Upper lobe of right lung (tissue), 1 donor: ENCODE data around the gene LPP. TPM values are rescaled to one million over a fixed set of nuclear protein-coding genes. Genes with fewer than 3 reads are reported as not detected.

Experiments
- ATAC-seq: fragments of 200-7000 bp; cut with Tn5 transposase; one replicate; pipeline ENCODE4 v1.9.1; 2020; ENCODE audit warnings: mild to moderate bottlenecking, moderate library complexity
- DNase-seq: peaks from one replicate; pipeline ENCODE4 v3.0.0-alpha.2; 2020
- H3K27ac ChIP-seq: fragments of 200-600 bp; one replicate; pipeline ENCODE4 v1.8.0; 2022
- H3K27me3 ChIP-seq: fragments of 200-600 bp; one replicate; pipeline ENCODE4 v1.8.0; 2022; ENCODE audit warnings: mild to moderate bottlenecking
- H3K36me3 ChIP-seq: fragments of 200-600 bp; one replicate; pipeline ENCODE4 v1.8.0; 2022
- H3K4me1 ChIP-seq: fragments of 200-600 bp; one replicate; pipeline ENCODE4 v1.8.0; 2022
- H3K4me3 ChIP-seq: fragments of 200-600 bp; one replicate; pipeline ENCODE4 v1.8.0; 2022; ENCODE audit warnings: mild to moderate bottlenecking
- H3K9me3 ChIP-seq: fragments of 200-600 bp; one replicate; pipeline ENCODE4 v1.8.0; 2022
- intact Hi-C: fragments of 100-400 bp; cut with DNase I; formaldehyde crosslinking; loops from one replicate; pipeline ENCODE4 v1.11.0; 2022
- total RNA-seq: library from RNA; stranded (reverse); fragmentation: NEBNext Ultra II Directional; extraction: Animal tissue kit (Norgen Biotek cat#: 25700); gene quantifications from one replicate; pipeline ENCODE4 v1.2.1, GENCODE V29; 2021
- TF ChIP-seq, protein P1 (sequence below): fragments of 200-600 bp; IDR thresholded peaks from one replicate; pipeline ENCODE4 v1.8.0; 2022; ENCODE audit warnings: antibody characterized with exemption
- donor health status: DM: no; HTN: yes; CAD: no; lungs with severe emphysema.

The LPP gene
- total RNA-seq, 1 donor from 2014 or later = 191 TPM

DNA sequence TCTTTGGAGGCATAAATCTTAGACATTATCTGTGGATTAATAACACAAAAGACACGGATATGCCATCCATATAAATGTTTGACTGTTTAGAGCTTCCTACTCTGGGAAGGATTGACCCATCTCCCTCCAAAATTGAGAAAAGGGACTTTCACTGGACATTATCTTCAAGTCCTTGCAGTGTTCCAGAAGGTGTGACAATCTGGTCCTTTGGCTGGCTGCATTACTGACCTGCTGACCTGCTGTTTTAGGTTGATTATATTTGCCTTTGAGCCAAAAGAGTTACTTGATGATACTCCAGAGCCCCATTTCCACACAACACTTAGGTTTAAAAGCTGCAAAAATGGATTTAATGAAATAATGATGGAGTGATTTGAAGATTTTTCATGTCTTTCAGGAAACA is 504.6 kb downstream of the LPP start:
- TF ChIP-seq, protein P1, sequence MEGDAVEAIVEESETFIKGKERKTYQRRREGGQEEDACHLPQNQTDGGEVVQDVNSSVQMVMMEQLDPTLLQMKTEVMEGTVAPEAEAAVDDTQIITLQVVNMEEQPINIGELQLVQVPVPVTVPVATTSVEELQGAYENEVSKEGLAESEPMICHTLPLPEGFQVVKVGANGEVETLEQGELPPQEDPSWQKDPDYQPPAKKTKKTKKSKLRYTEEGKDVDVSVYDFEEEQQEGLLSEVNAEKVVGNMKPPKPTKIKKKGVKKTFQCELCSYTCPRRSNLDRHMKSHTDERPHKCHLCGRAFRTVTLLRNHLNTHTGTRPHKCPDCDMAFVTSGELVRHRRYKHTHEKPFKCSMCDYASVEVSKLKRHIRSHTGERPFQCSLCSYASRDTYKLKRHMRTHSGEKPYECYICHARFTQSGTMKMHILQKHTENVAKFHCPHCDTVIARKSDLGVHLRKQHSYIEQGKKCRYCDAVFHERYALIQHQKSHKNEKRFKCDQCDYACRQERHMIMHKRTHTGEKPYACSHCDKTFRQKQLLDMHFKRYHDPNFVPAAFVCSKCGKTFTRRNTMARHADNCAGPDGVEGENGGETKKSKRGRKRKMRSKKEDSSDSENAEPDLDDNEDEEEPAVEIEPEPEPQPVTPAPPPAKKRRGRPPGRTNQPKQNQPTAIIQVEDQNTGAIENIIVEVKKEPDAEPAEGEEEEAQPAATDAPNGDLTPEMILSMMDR = no peak
- H3K36me3 ChIP-seq = no peaks in the 10 kb centered on the region
- no peak overlapping the region for H3K27ac ChIP-seq
- DNase-seq = no peak
- no peaks in the 10 kb centered on the region for H3K4me1 ChIP-seq
- ATAC-seq = no peak
- H3K27me3 ChIP-seq = no peaks in the 10 kb centered on the region
- intact Hi-C loops = no loop called here
- no peaks in the 10 kb centered on the region for H3K9me3 ChIP-seq
- no peak overlapping the region for H3K4me3 ChIP-seq

DNA sequence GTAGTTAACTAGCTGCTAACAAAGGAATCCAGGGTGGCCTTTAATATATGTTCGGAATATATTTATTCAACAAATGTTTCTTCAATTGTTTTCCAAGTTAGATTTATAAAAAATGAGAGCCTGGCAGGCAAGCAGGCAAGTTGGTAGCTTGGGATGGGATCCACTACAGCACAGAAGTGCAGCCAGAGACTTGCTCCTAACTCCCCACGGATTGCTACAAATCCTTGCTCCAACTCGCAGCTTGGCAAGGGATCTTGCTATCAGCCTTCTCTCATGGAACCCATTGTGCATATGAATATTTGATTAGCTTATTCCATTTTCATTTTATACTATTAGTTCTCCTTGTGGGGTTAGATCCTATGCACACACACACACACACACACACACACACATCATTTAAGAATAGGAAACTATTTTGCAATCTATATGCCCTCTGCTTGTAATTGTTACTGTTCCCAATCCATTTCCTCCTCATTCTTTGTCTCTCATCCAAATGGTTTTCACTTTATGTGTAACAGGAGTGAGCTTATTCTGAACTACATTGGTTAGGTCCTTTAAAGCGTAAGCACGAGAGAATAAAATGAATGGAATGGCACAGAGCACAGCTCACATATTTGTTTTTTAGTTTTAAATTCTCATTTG is 505.6 kb downstream of the LPP start:
- no peaks in the 10 kb centered on the region for H3K36me3 ChIP-seq
- no peak overlapping the region for H3K27ac ChIP-seq
- TF ChIP-seq, protein P1 = no peak
- no peak for DNase-seq
- intact Hi-C loops = no loop called here
- no peaks in the 10 kb centered on the region for H3K9me3 ChIP-seq
- no peak overlapping the region for H3K4me3 ChIP-seq
- H3K4me1 ChIP-seq = no peaks in the 10 kb centered on the region
- no peak for ATAC-seq
- no peaks in the 10 kb centered on the region for H3K27me3 ChIP-seq

DNA sequence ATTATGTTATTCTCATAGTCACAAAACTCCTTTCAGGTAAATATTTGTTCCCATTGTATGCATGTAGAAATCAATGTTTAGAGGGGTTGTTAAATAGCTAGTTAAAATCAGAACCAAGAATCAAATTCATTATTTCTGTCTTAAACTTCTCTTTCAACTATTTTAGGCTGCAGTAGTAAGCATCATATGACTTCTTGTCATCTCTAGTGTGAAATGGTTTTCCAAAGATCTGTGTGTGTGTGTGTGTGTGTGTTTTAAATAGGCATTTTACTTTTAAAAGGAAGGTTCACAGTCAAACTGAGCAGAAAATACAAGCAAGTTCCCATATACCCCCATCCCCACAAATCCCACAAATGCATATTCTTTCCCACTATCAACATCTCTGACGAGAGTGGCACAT is 506.5 kb downstream of the LPP start:
- no peaks in the 10 kb centered on the region for H3K9me3 ChIP-seq
- no peak overlapping the region for H3K27ac ChIP-seq
- intact Hi-C loops = no loop called here
- ATAC-seq (no peak), DNase-seq (no peak)
- no peaks in the 10 kb centered on the region for H3K36me3 ChIP-seq
- H3K4me3 ChIP-seq = no peak overlapping the region
- H3K4me1 ChIP-seq = no peaks in the 10 kb centered on the region
- TF ChIP-seq, protein P1 = no peak
- no peaks in the 10 kb centered on the region for H3K27me3 ChIP-seq

DNA sequence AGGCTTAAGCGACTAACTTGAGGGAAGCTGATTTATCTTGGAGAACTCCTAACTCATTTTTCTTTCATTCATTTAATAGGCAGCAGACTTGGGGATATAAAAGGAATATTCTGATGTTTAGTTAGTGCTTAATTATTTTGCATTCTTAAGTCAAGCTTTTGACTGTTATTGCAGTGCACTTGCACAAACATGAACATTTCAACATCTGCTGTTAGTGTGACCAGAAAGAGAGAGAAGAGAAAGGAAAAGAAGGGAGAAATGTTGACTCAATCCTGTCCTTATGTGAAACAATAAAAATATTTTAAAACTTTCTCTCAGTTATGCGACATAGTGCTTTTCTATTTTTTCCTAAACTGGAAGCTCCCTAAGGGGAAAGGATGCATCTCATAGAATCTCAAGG is 507.8 kb downstream of the LPP start:
- H3K36me3 ChIP-seq = no peaks in the 10 kb centered on the region
- TF ChIP-seq, protein P1 = no peak
- no peak overlapping the region for H3K27ac ChIP-seq
- no peaks in the 10 kb centered on the region for H3K9me3 ChIP-seq
- no peak for ATAC-seq
- intact Hi-C loops = no loop called here
- no peaks in the 10 kb centered on the region for H3K4me1 ChIP-seq
- no peak overlapping the region for H3K4me3 ChIP-seq
- no peaks in the 10 kb centered on the region for H3K27me3 ChIP-seq
- no peak for DNase-seq

DNA sequence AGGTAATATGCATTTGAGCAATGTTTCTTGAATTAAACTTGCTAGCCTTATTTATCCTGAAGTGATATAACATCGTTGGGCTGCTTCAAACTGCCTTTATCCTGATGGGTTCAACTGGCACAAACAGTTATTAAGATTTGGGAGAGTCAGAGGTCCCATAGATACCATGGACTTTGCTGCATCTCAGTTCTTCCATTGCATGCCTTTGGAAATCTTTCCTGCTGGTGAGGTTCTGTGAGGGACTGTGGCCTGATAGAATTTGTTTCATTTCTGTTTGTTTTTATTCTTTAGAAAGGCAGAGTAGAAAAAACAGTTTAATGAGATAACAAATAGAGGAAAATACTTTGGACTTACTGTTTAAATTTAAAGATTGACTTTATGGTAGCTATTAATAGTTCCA is 508.3 kb downstream of the LPP start:
- no peaks in the 10 kb centered on the region for H3K27me3 ChIP-seq
- TF ChIP-seq, protein P1 = no peak
- H3K27ac ChIP-seq = no peak overlapping the region
- H3K9me3 ChIP-seq = no peaks in the 10 kb centered on the region
- H3K4me1 ChIP-seq = no peaks in the 10 kb centered on the region
- no peak for ATAC-seq
- no peaks in the 10 kb centered on the region for H3K36me3 ChIP-seq
- intact Hi-C loops = no loop called here
- no peak overlapping the region for H3K4me3 ChIP-seq
- no peak for DNase-seq

DNA sequence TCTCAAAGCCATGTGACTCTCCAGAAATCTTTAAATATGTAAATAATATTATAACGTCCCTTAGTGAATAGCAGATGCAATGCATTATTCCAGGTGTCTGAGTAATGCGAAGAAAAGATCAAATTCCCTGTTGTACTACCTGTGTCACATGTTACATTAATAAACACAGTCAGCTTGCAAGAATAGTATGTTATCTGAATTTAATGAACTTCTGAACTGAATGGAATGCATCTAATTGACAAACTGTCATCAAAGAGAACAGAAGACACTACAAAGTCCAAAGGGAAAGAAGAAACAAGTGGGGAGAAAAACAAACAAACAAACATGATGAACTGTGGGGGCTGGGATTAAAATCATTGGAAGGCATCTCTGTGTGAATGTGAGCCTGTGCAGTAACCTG is 508.8 kb downstream of the LPP start:
- Histone ChIP-seq H3K36me3 (no peaks in the 10 kb centered on the region), H3K27me3 (no peaks in the 10 kb centered on the region), H3K4me3 (no peak overlapping the region), H3K27ac (no peak overlapping the region), H3K4me1 (no peaks in the 10 kb centered on the region), H3K9me3 (no peaks in the 10 kb centered on the region)
- TF ChIP-seq, protein P1 = no peak
- intact Hi-C loops = no loop called here
- DNase-seq (no peak), ATAC-seq (no peak)
